Activated CD4-positive, alpha-beta T cell treated with anti-CD3 and anti-CD28 coated beads, Interleukin-10, Interleukin-2, amounts not matched to agents 100 ng/mL and 50 ng/mL, durations not matched to agents 16 hours and 8 hours (primary cell): ENCODE results near the gene RARG.

Source experiments
- DNase-seq: peaks from one replicate; pipeline ENCODE4 v3.0.0-alpha.2; 2020

Gene RARG

DNA sequence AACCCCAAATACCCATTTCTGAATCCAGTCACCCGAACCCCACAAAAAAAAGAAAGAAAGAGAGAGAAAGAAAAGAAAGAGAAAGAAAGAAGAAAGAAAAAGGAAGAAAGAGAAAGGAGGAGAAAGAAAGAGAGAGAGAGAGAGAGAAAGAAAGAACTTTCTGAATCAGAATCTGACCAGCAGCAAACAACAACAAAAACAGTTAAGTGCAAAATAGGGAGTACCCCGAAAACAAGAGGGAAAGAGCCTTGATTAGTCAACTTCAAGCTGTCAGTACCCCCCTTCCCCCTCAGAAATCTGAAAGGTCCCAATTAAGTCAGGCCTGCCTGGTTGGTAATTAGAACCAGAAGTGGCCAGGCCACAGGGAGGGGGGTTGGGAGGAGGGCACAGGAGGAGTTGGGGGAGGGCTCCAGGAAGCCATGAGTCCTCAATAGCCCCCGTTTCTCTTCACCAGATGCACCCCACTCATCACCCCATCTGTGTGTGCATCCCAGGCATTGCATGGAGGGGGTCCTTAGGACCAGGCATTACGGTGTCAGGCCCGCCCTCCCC lies 9.8 kb downstream of the RARG start:
- no peak for DNase-seq

DNA sequence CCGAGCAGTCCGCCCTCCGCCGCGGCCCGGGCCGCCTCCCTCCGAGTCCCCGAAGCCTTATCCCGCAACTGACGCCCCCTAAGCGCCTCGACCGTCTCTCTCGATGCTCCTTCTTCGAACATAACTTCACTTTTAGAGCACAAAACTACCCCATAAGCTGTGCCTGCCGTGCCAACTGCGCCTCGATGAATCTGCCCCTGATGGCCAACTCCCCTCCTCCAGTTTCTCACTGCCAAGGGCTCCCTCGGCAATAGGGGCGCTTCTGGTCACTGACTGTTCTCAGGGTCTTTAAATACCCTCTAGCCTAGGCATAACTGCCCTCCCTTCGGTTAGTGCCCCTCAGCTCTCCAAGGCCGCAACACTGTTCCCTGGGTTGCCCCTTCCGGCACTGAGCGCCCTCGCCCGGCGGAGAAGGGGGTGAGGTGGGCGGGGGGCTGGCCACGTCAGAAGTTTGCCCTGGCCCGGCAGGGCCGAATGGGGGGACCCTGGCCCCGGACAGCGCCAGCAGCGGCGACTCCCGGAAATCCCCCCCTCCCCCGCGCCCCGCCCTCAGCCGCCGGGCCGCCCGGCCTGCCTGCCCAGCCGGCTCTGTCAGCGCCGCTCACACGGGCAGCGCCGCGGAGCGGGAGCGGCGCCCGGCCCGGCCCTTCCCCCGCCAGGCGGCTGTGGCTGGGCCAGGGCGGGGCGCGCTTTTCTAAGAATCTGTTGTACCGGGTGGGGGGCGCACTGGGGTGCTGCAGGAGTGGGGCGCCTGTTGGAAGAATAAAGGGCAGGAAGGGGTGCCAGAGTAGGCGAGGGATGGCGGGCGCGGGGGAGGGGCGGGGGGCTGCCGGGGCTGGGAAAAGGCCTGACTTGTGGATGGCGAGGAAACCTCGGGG lies 10.6 kb downstream of the RARG start:
- DNase-seq, result peak; percentile 64

DNA sequence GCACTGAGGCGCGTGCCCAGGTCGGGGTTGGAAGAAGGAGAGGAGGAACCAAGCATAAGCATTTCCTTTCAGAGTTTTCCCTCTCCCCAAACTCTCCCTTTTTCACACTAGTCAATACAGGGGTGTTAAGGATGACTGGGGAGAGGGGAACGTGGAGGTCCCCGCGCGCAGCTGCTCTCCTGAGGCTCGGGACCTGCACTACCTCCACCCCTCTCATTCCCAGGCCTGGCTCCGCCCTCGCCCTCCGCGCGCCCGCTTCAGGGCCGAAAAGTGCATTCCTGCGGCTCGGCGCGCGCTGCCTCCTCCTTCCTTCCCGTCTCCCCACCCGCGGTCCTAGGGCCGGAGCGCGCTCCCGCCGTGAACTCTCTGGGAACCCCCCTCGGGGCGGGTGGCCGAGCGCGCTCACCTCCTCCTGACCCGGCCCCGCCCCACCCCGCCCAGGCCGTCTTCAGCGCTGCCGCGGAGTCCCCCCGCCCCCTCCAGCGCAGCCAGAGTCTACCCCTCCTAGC lies 11.3 kb downstream of the RARG start:
- DNase-seq, result peak; percentile 94

DNA sequence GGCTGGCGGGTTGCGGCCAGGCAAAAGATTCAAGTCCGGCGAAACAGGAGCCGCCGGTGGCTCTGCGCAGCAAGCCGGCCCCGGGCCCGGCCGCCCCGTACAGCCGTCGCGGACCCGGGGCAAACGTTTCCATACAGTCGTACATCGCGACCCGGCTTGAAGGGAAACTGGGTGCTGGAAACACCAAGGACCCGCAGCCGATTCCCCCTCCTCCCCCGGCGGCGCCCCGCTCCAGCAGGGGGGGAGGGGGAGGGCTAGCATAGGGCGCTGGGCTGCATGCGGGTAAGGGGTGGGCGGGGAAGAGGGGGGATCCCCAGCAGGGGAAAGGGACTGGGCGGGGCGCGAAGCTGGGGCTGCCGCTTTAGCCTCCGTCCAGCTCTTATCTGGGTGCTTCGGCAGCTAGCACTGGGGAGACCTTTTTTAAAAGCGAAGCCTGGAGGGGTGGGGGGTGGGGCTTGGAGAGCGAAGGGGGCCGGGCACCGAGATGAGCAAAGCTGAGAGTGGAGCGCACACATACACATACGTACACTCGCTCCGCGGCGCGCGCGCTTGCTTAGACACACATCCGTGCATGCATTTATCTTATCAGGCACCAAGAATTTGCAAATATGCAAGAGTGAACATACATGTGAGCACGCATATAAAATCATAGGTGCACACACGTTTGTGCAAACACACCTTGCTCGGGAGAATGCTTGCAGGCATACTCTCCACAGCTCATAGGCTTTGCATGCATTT lies 11.9 kb downstream of the RARG start:
- DNase-seq, result peak; percentile 88

DNA sequence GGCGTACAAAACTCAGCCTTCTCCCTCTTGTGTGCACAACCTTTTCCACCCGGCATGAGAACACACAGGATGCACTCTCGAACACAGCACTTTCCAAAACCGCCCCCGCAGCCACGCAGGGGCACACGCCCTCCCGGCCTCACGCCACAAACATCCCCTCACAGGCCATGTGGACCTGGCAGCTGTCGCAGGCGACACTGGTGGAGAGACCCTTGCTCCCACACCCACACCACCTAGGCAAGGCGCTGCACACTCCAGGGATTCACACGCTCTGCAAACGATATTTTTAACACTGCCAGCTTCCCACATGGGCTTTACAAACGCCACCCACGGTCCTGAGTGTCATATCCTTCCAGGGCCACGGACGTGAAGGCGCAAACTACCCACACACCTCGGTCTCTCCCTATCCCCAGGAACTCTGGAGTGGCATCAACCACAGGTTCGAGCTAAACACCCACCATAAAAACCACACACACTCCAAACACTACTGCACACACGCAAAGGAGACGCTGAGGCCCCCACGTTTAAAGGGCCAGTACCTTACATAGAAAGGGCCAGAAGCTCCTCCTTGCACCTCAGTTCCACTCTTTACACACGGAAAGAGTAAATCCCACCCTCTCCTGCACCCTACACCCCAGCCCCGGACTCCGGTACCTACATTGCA lies 12.6 kb downstream of the RARG start:
- DNase-seq, result peak; percentile 81

DNA sequence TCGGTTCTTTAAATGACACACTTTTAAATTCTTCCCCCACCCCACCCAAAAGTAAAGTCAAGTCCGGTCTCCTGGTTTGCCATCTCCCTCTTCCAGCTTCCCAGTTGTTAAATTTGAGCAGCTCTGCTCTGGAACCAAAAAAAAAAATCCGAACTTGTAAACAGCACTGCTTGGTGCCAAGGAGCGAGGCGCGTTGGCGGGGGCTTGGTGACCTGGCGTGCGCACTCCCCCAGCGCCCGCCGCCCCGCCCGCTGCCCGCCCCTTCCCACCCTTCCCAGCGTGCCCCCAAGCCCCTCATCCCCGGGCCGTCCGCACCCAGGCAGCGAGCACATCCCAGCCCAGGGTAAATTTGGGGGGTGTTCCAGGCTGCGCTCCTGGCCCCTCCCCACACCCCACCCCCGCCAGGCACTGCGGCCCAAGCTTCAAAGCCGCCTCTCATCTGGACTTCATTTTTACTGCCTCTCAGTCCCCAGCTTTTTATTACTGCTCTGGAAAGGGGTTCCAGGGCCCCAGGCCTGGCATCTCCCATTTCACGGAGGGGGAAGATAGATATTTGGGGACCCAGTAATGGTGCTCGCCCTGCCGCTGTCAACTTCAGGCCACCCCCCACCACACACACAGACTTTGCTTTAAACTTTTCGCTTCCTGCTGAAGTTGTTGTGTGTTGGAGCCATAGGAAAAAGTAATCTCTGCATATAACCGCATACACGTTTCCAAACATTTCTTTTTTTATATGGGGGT lies 13.3 kb downstream of the RARG start:
- no peak for DNase-seq

DNA sequence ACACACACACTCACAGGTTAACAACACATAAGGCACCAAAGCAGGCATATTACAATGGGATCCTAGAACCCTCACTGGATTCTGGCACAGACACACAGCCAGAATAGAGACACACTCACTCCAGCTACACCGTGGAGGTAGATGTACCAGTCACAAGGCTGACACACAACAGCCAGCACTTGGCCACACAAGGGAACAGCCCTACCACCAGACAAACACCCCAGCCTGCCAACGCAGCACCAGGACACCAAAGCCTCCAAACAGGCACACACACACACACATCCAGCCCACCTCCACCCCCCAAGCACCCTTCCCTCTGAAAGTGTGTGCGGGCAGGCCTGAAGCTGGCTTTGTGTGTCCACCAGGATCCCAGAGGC lies 14.1 kb downstream of the RARG start:
- no peak for DNase-seq

DNA sequence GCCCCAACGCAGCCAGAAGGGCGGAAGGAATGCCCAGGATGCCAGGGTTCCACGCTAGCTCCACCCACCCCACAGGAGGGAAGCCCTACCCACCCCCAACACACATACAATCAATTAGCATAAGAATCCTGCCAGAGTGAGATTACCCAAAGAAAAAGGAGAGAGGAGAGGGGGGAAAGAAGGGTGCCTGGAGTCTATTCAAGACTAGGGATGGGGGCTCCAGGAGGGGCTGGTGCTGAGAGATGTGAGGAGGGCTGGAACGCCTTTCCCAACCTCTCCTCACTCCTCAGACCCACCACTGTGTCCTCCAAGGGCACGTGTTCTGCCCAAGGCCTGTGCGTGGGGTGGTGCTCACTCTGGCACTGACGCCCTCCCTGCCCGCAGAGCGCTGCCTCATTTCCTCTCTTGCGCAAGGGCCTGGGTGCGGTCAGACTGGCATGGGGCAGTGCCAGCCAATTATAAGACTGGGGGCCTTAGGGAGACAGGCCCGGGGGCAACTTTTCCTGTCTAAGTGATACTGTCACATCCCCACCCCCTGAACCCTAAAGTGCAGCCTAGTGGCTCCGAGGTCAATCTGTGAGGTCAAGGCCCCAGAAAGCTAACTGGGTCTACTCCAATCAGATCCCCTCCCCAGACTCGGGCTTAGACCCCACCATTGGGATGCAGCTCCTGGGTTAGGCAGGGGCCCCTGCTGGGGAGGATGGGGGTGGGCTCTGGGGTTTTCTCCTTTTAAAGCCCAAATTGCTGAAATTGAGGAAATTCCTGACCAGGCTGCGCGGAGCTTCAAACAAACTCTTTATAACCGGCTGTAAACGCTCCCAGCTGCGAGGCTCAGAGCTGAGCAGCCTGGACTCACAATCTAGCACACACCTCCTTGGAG lies 14.7 kb downstream of the RARG start:
- DNase-seq, result peak; percentile 83

DNA sequence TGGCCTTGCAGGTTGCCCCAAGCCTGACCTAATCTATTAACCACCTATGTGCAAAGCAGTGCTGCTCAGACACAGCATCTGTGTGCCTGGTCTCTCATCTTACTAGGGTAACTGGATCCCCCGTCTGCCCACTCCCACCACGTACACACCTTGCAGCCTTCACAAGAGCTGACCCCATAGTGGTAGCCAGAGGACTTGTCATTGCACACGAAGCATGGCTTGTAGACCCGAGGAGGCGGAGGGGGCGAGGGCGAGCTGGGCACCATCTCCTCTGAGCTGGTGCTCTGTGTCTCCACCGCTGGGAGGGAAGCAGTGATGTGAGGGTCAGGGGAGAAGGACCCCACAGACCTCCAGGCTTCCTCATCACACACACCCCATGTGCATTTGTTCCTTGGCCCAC lies 16.5 kb downstream of the RARG start:
- no peak for DNase-seq

DNA sequence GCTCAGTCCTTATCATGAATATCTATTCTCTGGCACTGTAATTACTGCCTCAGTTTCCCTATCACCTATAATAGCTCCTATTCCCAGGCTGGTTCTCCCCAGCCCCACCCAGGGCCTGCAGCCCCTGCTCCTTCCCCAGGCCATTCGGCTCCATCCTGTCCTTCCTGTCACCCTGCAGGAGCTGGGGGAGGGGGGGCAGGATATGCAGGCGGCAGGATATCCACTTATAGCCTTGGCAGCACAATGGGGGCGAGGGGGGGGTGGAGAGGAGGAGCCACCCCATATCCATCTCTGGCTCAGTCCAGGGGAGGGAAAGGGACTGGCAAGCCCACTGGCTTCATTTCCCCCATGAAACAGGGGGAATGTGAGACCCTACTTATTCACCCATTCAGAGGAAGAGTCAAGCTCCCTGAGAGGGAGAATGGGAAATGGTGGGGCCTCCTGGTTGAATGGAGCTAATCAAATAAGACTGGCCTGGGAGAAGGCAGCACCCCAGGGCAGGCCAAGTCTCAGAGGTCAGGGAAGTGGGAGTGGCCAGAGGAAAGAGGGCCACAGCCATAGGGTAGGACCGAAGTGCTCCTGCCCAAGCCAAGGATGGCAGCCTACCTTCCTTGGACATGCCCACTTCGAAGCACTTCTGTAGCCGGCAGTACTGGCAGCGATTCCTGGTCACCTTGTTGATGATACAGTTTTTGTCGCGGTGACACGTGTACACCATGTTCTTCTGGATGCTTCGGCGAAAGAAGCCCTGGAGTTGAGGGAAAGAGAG lies 17.1 kb downstream of the RARG start:
- DNase-seq, result no peak

DNA sequence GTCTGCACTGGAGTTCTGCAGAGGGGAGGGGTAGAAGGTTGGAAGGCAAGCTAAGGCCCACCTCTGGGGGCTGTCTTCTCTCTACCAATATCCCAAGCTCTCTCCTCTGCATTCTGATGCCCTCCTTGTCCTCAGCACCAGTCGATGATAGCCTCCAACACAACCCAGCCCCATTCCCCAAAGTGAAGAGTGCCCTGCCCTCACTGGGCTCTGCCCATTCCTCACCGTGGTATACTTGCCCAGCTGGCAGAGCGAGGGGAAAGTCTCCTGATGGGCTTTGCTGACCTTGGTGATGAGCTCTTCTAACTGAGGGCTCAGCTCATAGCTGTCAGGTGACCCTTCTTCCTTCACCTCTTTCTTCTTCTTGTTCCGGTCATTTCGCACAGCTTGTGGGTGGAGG lies 17.8 kb downstream of the RARG start:
- no peak for DNase-seq

DNA sequence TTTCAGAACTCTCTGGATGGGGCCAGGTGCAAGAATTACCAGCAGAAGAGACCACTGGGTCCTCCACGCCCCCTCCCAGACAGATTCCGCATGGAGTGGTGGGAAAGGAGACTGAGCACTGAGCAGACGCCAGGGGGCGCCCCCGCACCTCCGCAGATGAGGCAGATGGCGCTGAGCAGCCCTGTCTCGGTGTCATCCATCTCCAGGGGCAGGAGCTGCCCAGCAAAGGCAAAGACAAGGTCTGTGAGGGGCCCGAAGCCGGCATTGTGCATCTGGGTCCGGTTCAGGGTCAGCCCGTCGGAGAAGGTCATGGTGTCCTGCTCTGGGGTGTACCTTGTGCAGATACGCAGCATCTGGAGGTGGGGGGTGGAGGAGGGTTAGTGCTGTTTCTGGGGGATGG lies 18.7 kb downstream of the RARG start:
- peak; percentile 88 for DNase-seq

DNA sequence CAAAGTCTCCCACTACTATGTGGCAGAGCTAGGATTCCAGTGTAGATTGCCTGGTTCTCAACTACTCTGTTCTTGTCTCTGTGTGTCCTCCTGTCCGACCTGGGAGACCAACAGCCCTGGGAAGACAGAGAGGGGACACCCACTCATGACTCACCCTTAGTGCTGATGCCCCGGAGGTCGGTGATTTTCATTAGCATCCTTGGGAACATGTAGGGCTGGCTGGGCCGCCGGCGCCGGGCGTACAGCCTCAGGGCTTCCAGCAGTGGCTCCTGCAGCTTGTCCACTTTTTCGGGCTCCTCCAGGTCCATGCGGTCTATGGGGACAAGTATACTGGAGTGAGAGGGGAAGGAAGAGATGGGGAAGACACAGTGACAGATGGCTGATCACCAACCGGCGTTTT lies 19.1 kb downstream of the RARG start:
- no peak for DNase-seq

DNA sequence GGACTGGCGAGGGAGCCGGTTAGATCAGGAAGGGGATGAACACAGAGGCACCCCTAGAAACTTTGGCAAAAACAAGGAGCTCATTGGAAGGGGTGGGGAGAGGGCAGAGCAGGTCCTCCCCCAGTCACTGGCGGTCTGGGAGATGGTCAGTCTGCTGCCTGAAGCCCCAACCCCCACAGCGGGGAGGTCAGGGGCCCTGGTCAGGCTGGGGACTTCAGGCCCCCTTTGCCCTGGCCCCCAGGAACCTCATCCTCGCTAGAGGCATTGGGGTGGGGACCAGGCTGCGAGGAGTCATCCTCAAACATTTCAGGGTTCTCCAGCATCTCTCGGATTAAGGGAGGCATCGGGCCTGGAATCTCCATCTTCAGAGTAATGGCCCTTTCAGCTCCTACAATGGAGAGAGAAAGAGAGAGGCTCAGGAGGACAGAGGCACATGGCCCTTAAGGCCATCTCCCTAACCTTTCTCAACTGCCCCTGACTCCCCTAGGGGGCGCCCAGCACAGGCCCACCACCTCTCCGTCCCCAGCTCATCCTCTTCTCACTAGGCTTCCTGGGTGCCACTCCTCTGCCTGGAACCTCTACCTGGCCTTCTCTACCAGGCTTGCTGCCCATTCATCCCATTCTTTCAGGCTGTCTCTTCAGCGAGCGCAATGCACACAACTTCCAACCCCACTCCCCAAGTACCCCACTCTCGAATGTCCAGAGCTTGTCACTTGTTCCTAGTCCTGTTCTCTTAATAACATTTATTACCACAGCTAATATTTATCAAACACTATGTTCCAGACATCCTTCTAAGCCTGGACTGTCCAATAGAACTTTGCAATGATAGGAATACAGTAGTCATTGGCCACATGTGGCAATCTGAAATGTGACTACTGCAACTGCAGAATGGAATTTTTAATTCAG lies 20.3 kb downstream of the RARG start:
- DNase-seq, result no peak

DNA sequence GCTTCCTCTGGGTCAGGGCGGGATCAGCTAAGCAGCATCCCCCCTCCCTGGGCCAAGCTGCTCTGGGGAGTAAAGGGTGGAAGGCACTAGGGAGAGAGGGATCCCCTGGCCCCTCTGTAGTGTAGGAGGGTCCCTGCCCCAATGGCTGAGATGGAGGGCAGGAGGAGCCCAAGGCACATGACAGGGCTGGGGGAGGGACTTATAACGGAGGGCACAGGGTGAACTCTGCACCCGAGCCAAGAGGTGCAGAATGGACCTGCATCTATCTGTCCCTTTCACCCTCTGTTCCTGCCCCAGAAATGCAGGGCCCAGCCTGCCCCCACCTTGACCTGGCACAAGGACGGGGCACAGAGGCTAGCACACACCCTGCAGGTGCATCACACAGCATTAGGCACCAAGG lies 21.2 kb downstream of the RARG start:
- DNase-seq, result no peak

DNA sequence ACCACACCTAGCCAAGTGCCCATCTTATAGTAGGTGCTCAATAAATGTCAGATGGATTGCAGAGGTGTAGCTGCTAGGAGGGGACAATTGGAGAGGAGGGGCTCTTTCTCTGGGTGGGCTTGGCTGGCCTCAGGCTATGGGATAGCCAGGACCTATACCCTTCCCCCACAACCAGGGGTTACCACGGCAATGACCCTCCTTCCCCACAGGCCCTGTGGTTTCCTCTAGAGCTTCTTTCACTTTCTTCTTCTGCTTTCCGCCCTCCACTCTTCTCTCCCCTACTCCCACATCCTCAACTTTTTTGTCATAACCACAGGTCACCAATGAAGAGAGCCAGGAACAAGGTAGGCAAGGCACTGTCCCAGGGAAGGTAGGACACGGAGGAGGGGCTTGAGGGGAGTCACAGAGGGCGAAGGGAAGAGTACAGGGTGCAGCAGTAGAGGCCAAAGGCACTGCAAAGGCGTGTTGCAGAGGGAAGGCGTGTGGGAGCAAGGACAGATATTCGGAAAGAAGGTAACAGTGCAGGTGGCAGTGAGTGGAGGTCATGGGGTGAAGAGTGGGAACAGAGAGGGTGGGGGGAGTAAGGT lies 23.0 kb downstream of the RARG start:
- DNase-seq, result peak; percentile 74

DNA sequence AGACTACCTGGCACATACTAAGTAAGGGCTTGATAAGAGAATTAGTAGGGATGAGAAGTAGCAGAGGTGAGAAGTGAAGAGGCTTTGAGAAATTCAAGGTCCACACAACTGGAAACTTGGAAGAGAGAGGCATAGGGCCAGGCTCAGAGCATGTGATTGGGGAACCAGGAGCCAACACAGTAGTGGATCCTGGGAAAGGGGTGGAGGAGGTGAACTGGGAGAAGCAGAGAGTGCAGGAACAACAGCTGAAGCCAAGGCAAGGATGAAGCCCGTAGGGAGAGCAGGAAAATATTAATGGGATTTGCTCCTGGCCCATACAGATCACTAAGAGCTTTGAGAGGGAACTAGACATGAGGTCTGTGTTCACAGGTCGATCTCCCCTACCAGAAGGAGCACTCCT lies 23.6 kb downstream of the RARG start:
- no peak for DNase-seq

DNA sequence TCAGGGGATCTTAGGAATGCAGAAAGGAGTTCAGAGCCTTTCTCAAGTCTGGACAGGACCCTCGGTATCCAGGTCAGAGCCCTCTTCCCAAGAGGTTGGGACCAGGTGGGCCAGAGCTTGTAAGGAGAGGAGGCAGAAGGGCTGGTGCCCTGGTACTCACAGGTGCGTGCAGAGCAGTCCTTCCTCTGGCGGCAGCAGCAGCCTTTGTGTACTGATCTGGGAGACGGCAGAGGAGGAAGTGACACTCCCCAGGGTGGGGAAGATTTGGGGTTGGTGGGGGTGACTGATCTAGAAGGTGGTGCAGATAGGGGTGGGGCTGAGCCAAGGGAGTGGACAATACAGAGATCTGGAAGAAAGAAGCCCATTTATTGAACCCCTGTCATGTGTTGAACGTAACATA lies 25.0 kb downstream of the RARG start, which contains the start of gene ITGB7:
Gene ITGB7 (minus strand): TSS at position 210 of the 400 bp plus-strand sequence. CDS start 6,808 bp downstream, outside the sequence.
- DNase-seq, result peak; percentile 86
